ENCODE results near the gene CDHR2. TPM values are rescaled to one million over a fixed set of nuclear protein-coding genes. Genes with fewer than 3 reads are reported as not detected.

The CDHR2 gene
- total and polyA plus RNA-seq, 2 donors (not counting 3 experiments of a cell fraction or from before 2014, with no cell fraction given), result not detected

- H3K9me1 ChIP-seq (replicated peaks; ENCODE audit: control insufficient read depth, extremely low read depth, insufficient read depth, low read length), result no peaks in the 10 kb centered on the region
- ChIA-PET POLR2A (no interaction called here), CTCF (interaction anchor here (1.3 kb wide), 1 partner anchor 13 kb away, joined by 3 read pairs; no protein-coding TSS in a partner anchor)
- H3K4me1 ChIP-seq (ENCODE audit: control insufficient read depth, extremely low read depth, insufficient read depth, low read length), result no peaks in the 10 kb centered on the region
- intact Hi-C loops (cut with micrococcal nuclease), result no loop called here
- no peak overlapping the region for H3K4me2 ChIP-seq (ENCODE audit: insufficient read depth, low read length)
- dilution Hi-C loops (cut with MboI; ENCODE audit: extremely low pct_ligation_motif_present, low sequenced_read_pairs), result no loop called here
- H3K27ac ChIP-seq (ENCODE audit: insufficient read depth, low read depth, low read length), result no peak overlapping the region
- no peak overlapping the region for H2AFZ ChIP-seq (ENCODE audit: low read depth, low read length)
- DNase-seq (ENCODE audit: low read depth, low spot score) (no peak), FAIRE-seq (no peak)
- H3K27me3 ChIP-seq (ENCODE audit: control insufficient read depth in 2 of 2, insufficient read depth in 2 of 2, low read length in 2 of 2), result no peaks in the 10 kb centered on the region
- BruUV-seq (replicated peaks), result no TSS peak
- no peaks in the 10 kb centered on the region for H4K20me1 ChIP-seq (replicated peaks; ENCODE audit: control insufficient read depth, extremely low read depth, insufficient read depth, low read length)
- H3K4me3 ChIP-seq (replicated peaks in 1 of 3; ENCODE audit: insufficient read depth in 1 of 3, low read depth in 1 of 3, low read length in 3 of 3), result no peak overlapping the region
- H3K79me2 ChIP-seq (ENCODE audit: control insufficient read depth, insufficient read depth, low read length), result no peaks in the 10 kb centered on the region
- H3K9me3 ChIP-seq (replicated peaks; ENCODE audit: control insufficient read depth, insufficient read depth, low read length), result no peaks in the 10 kb centered on the region
- no peaks in the 10 kb centered on the region for H3K36me3 ChIP-seq (ENCODE audit: control insufficient read depth in 2 of 2, extremely low read depth in 1 of 2, insufficient read depth in 2 of 2, low read length in 2 of 2)
- TF ChIP-seq MAX (IDR thresholded peaks at IDR 0.05; ENCODE audit: insufficient read depth, insufficient read length) (no peak), GATA2 (IDR thresholded peaks at IDR 0.05; ENCODE audit: insufficient read depth, insufficient read length, low read depth, low read length) (no peak)
- H3K9ac ChIP-seq (replicated peaks; ENCODE audit: extremely low read depth, insufficient read depth, low read length), result no peak overlapping the region
These were observed 43.4 kb downstream of the CDHR2 start for GRCh38 chr5:176592573-176592972.

GRCh38 chr5:176593273-176593869, 44.2 kb downstream of the CDHR2 start:
- dilution Hi-C loops (cut with MboI; ENCODE audit: extremely low pct_ligation_motif_present, low sequenced_read_pairs), result no loop called here
- H4K20me1 ChIP-seq (replicated peaks; ENCODE audit: control insufficient read depth, extremely low read depth, insufficient read depth, low read length), result no peaks in the 10 kb centered on the region
- FAIRE-seq (no peak), DNase-seq (ENCODE audit: low read depth, low spot score) (no peak)
- BruUV-seq (replicated peaks), result no TSS peak
- no peak overlapping the region for H2AFZ ChIP-seq (ENCODE audit: low read depth, low read length)
- H3K4me2 ChIP-seq (ENCODE audit: insufficient read depth, low read length), result no peak overlapping the region
- no peaks in the 10 kb centered on the region for H3K79me2 ChIP-seq (ENCODE audit: control insufficient read depth, insufficient read depth, low read length)
- intact Hi-C loops (cut with micrococcal nuclease), result no loop called here
- POLR2A ChIA-PET, result no interaction called here
- H3K9me1 ChIP-seq (replicated peaks; ENCODE audit: control insufficient read depth, extremely low read depth, insufficient read depth, low read length), result no peaks in the 10 kb centered on the region
- H3K27me3 ChIP-seq (ENCODE audit: control insufficient read depth in 2 of 2, insufficient read depth in 2 of 2, low read length in 2 of 2), result no peaks in the 10 kb centered on the region
- CTCF ChIA-PET, result interaction anchor here (1.3 kb wide), 1 partner anchor 13 kb away, joined by 3 read pairs; no protein-coding TSS in a partner anchor
- TF ChIP-seq JUN (IDR thresholded peaks at IDR 0.05; ENCODE audit: borderline replicate concordance, insufficient read depth, insufficient read length, low read depth) (no peak), MYC (IDR thresholded peaks at IDR 0.05; ENCODE audit: low read depth, low read length) (no peak), POLR2AphosphoS5 (IDR thresholded peaks at IDR 0.05; ENCODE audit: insufficient read depth, low read depth, low read length) (no peak)
- no peak overlapping the region for H3K4me3 ChIP-seq (replicated peaks in 1 of 3; ENCODE audit: insufficient read depth in 1 of 3, low read depth in 1 of 3, low read length in 3 of 3)
- H3K9me3 ChIP-seq (replicated peaks; ENCODE audit: control insufficient read depth, insufficient read depth, low read length), result no peaks in the 10 kb centered on the region
- H3K4me1 ChIP-seq (ENCODE audit: control insufficient read depth, extremely low read depth, insufficient read depth, low read length), result no peaks in the 10 kb centered on the region
- no peak overlapping the region for H3K27ac ChIP-seq (ENCODE audit: insufficient read depth, low read depth, low read length)
- H3K9ac ChIP-seq (replicated peaks; ENCODE audit: extremely low read depth, insufficient read depth, low read length), result no peak overlapping the region
- no peaks in the 10 kb centered on the region for H3K36me3 ChIP-seq (ENCODE audit: control insufficient read depth in 2 of 2, extremely low read depth in 1 of 2, insufficient read depth in 2 of 2, low read length in 2 of 2)

All from endothelial cell of umbilical vein (primary cell).